Smooth muscle cell (in vitro differentiated cells): ENCODE results near the gene BDKRB2. TPM values are rescaled to one million over a fixed set of nuclear protein-coding genes. Genes with fewer than 3 reads are reported as not detected.

Experiments
- polyA plus RNA-seq: library from polyadenylated mRNA; unstranded; fragments of >200 nt; fragmentation: Nextera tagmentation; extraction: Ambion mirVana; gene quantifications from 2 replicates; pipeline ENCODE4 v1.2.1, GENCODE V29; 2016
- small RNA-seq: library from RNA; depleted of rRNA; stranded (forward); fragments of <200 nt; gene quantifications from one replicate; pipeline ENCODE3, GENCODE V24; 2014
- total RNA-seq: library from RNA; depleted of rRNA; stranded (reverse); fragments of >200 nt; gene quantifications from 2 replicates; pipeline ENCODE4 v1.2.3, GENCODE V29; 2014

The BDKRB2 gene
- total and polyA plus RNA-seq, 2 experiments from 2014 or later = 10.4 to 16.9 TPM

Small RNA genes lying within 50 kb of the gene (small RNA-seq; reads per million reads assigned to genes)
- not detected for gene CKS1BP1

Other genes with a start within 250 kb of the BDKRB2 start
- gene C14orf132, start 165.5 kb upstream of the BDKRB2 start, total RNA-seq = 35.5 and 36.3 TPM in 2 replicates
- gene C14orf132, start 165.5 kb upstream of the BDKRB2 start, polyA plus RNA-seq = 23.9 and 38.0 TPM in 2 replicates
- 17.5 and 28.2 TPM in 2 replicates for gene BDKRB1, start 51.4 kb downstream of the BDKRB2 start, total RNA-seq
- gene BDKRB1, start 51.4 kb downstream of the BDKRB2 start, polyA plus RNA-seq = 29.3 and 39.6 TPM in 2 replicates
- 21.5 and 22.3 TPM in 2 replicates for gene ATG2B, start 158.5 kb downstream of the BDKRB2 start, total RNA-seq
- gene ATG2B, start 158.5 kb downstream of the BDKRB2 start, polyA plus RNA-seq = 1.5 and 1.9 TPM in 2 replicates
- gene GSKIP, start 158.7 kb downstream of the BDKRB2 start, total RNA-seq = 35.2 and 46.6 TPM in 2 replicates
- gene GSKIP, start 158.7 kb downstream of the BDKRB2 start, polyA plus RNA-seq = 19.7 and 21.2 TPM in 2 replicates
- gene AK7, start 187.3 kb downstream of the BDKRB2 start, total RNA-seq = 4.9 and 5.1 TPM in 2 replicates
- 2.3 and 3.5 TPM in 2 replicates for gene AK7, start 187.3 kb downstream of the BDKRB2 start, polyA plus RNA-seq